Tibial artery (tissue), 4 donors: ENCODE results near the gene HSP90AB1.

Source experiments
- DNase-seq, 2 donors: peaks; one replicate each; pipeline ENCODE4 v3.0.0-alpha.2; 2019
- H3K27ac ChIP-seq, 2 donors: fragments of 200-600 bp; sonication (generic) in 1 of 2; 1 replicate in 1 of 2; 2 replicates in 1 of 2; pipeline ENCODE4 v1.5.1; 2018 to 2019; ENCODE audit warnings: mild to moderate bottlenecking in 1 of 2
- H3K27me3 ChIP-seq, 2 donors: fragments of 200-600 bp; sonication (generic) in 1 of 2; one replicate each; pipeline versions ENCODE4 v1.5.1 to v1.6.0; 2016 to 2019
- H3K36me3 ChIP-seq, 3 donors: fragments of 200-600 bp; sonication (generic) in 2 of 3; one replicate each; pipeline ENCODE4 v1.5.1; 2016 to 2019; ENCODE audit warnings: mild to moderate bottlenecking in 2 of 3
- H3K4me1 ChIP-seq, 4 donors: fragments of 200-600 bp; sonication (generic) in 2 of 4; 1 replicate in 3 of 4; 2 replicates in 1 of 4; pipeline ENCODE4 v1.5.1; 2016 to 2019
- H3K4me3 ChIP-seq, 2 donors: fragments of 200-600 bp; sonication (generic) in 1 of 2; 1 replicate in 1 of 2; 2 replicates in 1 of 2; pipeline ENCODE4 v1.5.1; 2018 to 2019; ENCODE audit warnings: mild to moderate bottlenecking in 2 of 2
- H3K9me3 ChIP-seq, 3 donors: fragments of 200-600 bp; sonication (generic) in 1 of 3; one replicate each; pipeline ENCODE4 v1.5.1; 2016 to 2019
- intact Hi-C: fragments of 100-400 bp; cut with DNase I; formaldehyde crosslinking; loops from one replicate; pipeline ENCODE4 v1.15.0; 2023; ENCODE audit warnings: low total_unique reads
- TF ChIP-seq, protein P1 (sequence below), 2 experiments: fragments of 200-600 bp in 1 of 2; fragments of 450-650 bp in 1 of 2; IDR thresholded peaks; one replicate each; pipeline ENCODE4 v1.5.1; 2017 to 2019; ENCODE audit warnings: antibody characterized with exemption in 2 of 2, mild to moderate bottlenecking in 1 of 2, moderate library complexity in 1 of 2

The HSP90AB1 gene

DNA sequence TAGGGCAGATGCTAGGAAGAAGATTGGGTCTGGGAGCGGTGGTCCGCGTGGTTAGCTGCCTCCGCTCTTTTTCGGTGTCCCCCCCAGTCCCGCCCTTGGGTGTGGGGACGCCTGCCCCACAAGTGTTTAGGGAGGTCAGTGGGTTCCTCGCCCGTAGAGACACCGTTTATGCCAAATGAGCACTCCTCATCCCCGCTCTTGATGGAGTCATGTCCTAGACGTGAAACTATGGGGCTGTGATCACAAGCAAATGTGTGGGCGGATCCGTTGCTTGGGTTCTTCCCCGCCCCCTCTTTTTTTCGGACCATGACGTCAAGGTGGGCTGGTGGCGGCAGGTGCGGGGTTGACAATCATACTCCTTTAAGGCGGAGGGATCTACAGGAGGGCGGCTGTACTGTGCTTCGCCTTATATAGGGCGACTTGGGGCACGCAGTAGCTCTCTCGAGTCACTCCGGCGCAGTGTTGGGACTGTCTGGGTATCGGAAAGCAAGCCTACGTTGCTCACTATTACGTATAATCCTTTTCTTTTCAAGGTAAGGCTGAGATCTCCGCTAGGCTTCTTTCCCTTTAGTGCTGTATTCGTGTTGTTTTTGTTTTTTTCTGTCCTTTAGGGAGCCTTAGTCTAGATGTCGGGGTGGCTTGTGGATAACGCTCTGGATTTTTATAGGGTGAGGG is at the start of gene HSP90AB1:
Gene HSP90AB1, plus strand, starts transcription at position 439 of the 675 bp plus-strand sequence. CDS start 1,529 bp downstream, outside the sequence.
- H3K4me1 ChIP-seq = peaks cover 0 to 37% (median 28%) of the 10 kb centered on the region in 4 donors
- TF ChIP-seq, protein P1, sequence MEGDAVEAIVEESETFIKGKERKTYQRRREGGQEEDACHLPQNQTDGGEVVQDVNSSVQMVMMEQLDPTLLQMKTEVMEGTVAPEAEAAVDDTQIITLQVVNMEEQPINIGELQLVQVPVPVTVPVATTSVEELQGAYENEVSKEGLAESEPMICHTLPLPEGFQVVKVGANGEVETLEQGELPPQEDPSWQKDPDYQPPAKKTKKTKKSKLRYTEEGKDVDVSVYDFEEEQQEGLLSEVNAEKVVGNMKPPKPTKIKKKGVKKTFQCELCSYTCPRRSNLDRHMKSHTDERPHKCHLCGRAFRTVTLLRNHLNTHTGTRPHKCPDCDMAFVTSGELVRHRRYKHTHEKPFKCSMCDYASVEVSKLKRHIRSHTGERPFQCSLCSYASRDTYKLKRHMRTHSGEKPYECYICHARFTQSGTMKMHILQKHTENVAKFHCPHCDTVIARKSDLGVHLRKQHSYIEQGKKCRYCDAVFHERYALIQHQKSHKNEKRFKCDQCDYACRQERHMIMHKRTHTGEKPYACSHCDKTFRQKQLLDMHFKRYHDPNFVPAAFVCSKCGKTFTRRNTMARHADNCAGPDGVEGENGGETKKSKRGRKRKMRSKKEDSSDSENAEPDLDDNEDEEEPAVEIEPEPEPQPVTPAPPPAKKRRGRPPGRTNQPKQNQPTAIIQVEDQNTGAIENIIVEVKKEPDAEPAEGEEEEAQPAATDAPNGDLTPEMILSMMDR (IDR thresholded peaks at IDR 0.05) = no peak
- peak; percentile 98 for DNase-seq

DNA sequence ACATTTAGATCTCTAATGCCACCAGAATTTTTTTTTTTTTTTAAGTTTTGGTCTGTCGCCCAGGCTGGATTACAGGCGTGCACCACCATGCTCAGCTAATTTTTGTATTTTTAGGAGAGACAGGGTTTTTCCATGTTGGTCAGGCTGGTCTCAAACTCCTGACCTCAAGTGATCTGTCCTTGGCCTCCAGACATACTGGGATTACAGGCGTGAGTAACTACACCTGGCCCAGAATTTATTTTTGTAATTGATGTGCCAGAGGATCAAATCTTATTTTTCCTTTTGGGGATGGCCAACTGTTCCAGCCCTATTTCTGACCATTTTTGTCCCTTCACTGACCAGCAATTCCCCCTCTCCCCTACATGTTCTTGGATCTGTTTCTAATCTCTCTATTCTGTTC is 48.2 kb upstream of the HSP90AB1 start:
- no peak for DNase-seq
- H3K9me3 ChIP-seq = no peaks in the 10 kb centered on the region
- intact Hi-C loops = no loop called here
- TF ChIP-seq, protein P1 (IDR thresholded peaks at IDR 0.05) = no peak
- peak overlapping the region in 1 of 2 donors; percentile 61 for H3K27ac ChIP-seq
- no peaks in the 10 kb centered on the region for H3K27me3 ChIP-seq
- H3K4me1 ChIP-seq = peaks cover 0 to 3% (median 0%) of the 10 kb centered on the region in 4 donors
- H3K36me3 ChIP-seq = no peaks in the 10 kb centered on the region
- no peak overlapping the region for H3K4me3 ChIP-seq

More for the DNA sequence above, at the start of gene HSP90AB1:
- Histone ChIP-seq H3K27me3 (no peaks in the 10 kb centered on the region), H3K27ac (peak within 1 kb of the TSS; percentile 97 to 98), H3K4me3 (peak within 1 kb of the TSS; percentile 71 to 74), H3K36me3 (peaks cover 30 to 34% (median 33%) of the 10 kb centered on the region in 3 donors), H3K9me3 (no peaks in the 10 kb centered on the region)
- intact Hi-C loops = no loop called here

DNA sequence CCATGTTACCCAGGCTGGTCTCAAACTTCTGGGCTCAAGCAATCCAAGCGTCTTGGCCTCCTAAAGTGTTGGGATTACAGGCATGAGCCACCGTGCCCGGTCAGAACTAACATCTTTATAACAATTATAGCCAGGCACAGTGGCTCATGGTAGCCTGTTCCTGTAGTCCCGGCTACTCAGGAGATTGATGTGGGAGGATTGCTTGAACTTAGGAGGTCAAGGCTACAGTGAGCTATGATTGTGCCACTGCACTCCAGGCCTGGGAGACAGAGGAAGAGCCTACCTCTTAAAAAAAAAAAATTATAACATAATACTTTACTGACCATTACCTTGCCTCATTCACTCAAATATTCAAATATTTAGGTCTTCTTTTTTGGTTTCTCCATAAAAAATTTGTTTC is 47.0 kb upstream of the HSP90AB1 start:
- intact Hi-C loops = no loop called here
- peaks cover 0 to 3% (median 0%) of the 10 kb centered on the region in 4 donors for H3K4me1 ChIP-seq
- H3K4me3 ChIP-seq = no peak overlapping the region
- H3K27me3 ChIP-seq = no peaks in the 10 kb centered on the region
- DNase-seq = no peak
- TF ChIP-seq, protein P1 (IDR thresholded peaks at IDR 0.05) = no peak
- peak overlapping the region in 1 of 2 donors; percentile 61 for H3K27ac ChIP-seq
- H3K36me3 ChIP-seq = no peaks in the 10 kb centered on the region
- no peaks in the 10 kb centered on the region for H3K9me3 ChIP-seq

DNA sequence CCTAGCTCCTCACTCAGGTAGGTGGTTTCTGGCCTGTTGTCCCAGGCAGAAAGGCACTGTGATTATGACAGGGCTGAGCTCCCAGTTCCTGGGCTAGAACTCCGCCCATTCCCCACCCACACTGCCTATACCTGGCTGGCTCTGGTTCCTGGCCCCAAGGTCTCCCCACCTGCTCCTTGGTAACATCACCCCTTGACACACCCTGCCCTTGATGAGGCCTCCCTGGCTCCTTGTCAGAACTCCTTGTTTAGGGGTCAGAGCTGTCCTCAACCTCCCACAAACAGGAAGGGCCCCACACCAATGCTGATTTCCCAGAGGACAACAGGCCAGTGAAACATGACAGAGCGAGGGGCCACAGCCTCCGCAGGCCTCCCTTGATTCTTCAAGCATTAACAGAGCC is 45.7 kb upstream of the HSP90AB1 start:
- Histone ChIP-seq H3K36me3 (no peaks in the 10 kb centered on the region), H3K9me3 (no peaks in the 10 kb centered on the region), H3K27me3 (no peaks in the 10 kb centered on the region), H3K27ac (no peak overlapping the region), H3K4me1 (peaks cover 0 to 3% (median 0%) of the 10 kb centered on the region in 4 donors), H3K4me3 (no peak overlapping the region)
- no peak for DNase-seq
- intact Hi-C loops = no loop called here
- TF ChIP-seq, protein P1 (IDR thresholded peaks at IDR 0.05) = no peak

DNA sequence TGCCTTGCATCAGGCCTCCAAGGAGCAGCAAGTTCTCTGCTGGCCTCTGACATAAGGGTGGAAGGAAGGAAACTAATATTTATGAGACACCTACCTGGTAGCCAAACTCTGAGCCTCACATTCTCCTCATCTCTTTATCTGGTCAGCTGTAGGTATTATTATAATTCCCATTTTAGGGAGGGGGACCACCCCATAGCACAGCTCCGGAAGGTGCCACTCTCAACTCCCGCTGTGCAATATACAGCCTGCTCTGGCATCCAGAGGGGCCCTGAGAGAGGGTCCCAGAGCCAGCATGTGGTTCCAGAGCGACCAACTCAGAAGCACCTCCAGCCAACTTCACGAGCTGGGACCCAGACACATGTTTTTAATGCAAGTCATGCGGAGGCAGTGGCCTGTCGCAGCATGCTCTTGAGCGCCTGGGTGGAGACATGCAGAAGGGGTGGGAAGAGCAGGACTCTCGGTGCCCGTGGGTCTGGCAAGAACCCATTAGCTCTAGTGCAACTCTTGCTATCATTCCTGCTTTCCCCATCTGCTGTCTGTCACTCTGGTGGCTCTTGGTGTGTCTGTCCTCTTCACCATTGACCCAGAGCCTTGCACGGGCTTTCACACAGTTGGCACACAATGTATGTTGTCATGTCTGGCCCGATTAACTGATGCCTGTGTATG is 45.1 kb upstream of the HSP90AB1 start:
- no peaks in the 10 kb centered on the region for H3K27me3 ChIP-seq
- no peak overlapping the region for H3K27ac ChIP-seq
- H3K36me3 ChIP-seq = no peaks in the 10 kb centered on the region
- H3K4me1 ChIP-seq = peaks cover 0 to 3% (median 0%) of the 10 kb centered on the region in 4 donors
- TF ChIP-seq, protein P1 (IDR thresholded peaks at IDR 0.05) = no peak
- no peak overlapping the region for H3K4me3 ChIP-seq
- no peak for DNase-seq
- intact Hi-C loops = no loop called here
- H3K9me3 ChIP-seq = no peaks in the 10 kb centered on the region
